ENCODE results near the gene TYMP. TPM values are rescaled to one million over a fixed set of nuclear protein-coding genes. Genes with fewer than 3 reads are reported as not detected.
A peak's percentile ranks its signal among the peaks of the same experiment; 100 is the strongest.

The TYMP gene
- total and polyA plus RNA-seq, 10 of the 15 experiments (the other 5 are each of a cell fraction or from before 2014, with no cell fraction given), result 0.42 to 57.8 (median 24.6) TPM

- peak; percentile 70; the same call in 1 of the 2 replicates for TF ChIP-seq NKRF (conservative IDR thresholded peaks at IDR 0.05)
- no peak for TF ChIP-seq SUZ12 (IDR thresholded peaks at IDR 0.05; ENCODE audit: unreplicated experiment)
- TF ChIP-seq PKNOX1 (IDR thresholded peaks at IDR 0.05), result peak; percentile 49; the same call in 1 of the 2 replicates
- no peak for TF ChIP-seq ZZZ3 (IDR thresholded peaks at IDR 0.05; ENCODE audit: control insufficient read depth, insufficient read length, low read depth)
- TF ChIP-seq NR2C2 (IDR thresholded peaks at IDR 0.05; ENCODE audit: borderline replicate concordance, control insufficient read depth, insufficient read length, low read depth), result no peak
- TF ChIP-seq EGR1 (IDR thresholded peaks at IDR 0.05; ENCODE audit: borderline replicate concordance in 1 of 2, low read depth in 2 of 2, low read length in 2 of 2), result peak in 1 of 2 experiments; percentile 96; a peak in 2 of 3 replicates
- TF ChIP-seq MEF2A (IDR thresholded peaks at IDR 0.05; ENCODE audit: insufficient read depth, low read depth, low read length), result no peak
- 0 out of 2 replicates have a peak, but pooled peaks have one; percentile 20 for TF ChIP-seq EED (IDR thresholded peaks at IDR 0.05; ENCODE audit: low read depth)
These were observed 4.5 kb downstream of the TYMP start, which contains the start of gene SCO2 (continued) for GRCh38 chr22:50525104-50525857.
